Loucy (cell line): ENCODE data around the gene YIF1B.

Source experiments
- H2AFZ ChIP-seq: fragments of 200-600 bp; sonication (generic); 2 replicates; pipeline ENCODE4 v1.6.0; 2016; ENCODE audit warnings: antibody characterized with exemption, mild to moderate bottlenecking, low read length, moderate library complexity
- H3F3A ChIP-seq: fragments of 200-600 bp; 2 replicates; pipeline ENCODE4 v1.6.0; 2016; ENCODE audit warnings: antibody characterized with exemption, low read depth, mild to moderate bottlenecking
- H3K27me3 ChIP-seq: fragments of 200-600 bp; sonication (generic); 2 replicates; pipeline ENCODE4 v1.6.1; 2014; ENCODE audit warnings: low read length, mild to moderate bottlenecking; ENCODE audit not compliant: insufficient read depth, poor library complexity, severe bottlenecking
- H3K36me3 ChIP-seq: fragments of 200-600 bp; sonication (generic); 2 replicates; pipeline ENCODE4 v1.6.1; 2016; ENCODE audit warnings: low read length; ENCODE audit not compliant: insufficient read depth
- H3K4me1 ChIP-seq: fragments of 200-600 bp; sonication (generic); 2 replicates; pipeline ENCODE4 v1.5.1; 2014; ENCODE audit warnings: low read length, mild to moderate bottlenecking; ENCODE audit not compliant: insufficient read depth, poor library complexity, severe bottlenecking
- H3K4me2 ChIP-seq: fragments of 200-600 bp; sonication (generic); 2 replicates; pipeline ENCODE4 v1.6.0; 2014; ENCODE audit warnings: antibody characterized with exemption, low read length, low read depth, mild to moderate bottlenecking; ENCODE audit not compliant: poor library complexity, severe bottlenecking
- H3K4me3 ChIP-seq: fragments of 200-600 bp; sonication (generic); 2 replicates; pipeline ENCODE4 v1.5.1; 2014; ENCODE audit warnings: low read length, mild to moderate bottlenecking, mixed read lengths; ENCODE audit not compliant: poor library complexity, severe bottlenecking
- H3K79me2 ChIP-seq: fragments of 200-600 bp; sonication (generic); 2 replicates; pipeline ENCODE4 v1.6.1; 2014; ENCODE audit warnings: low read length; ENCODE audit not compliant: insufficient read depth
- H3K9ac ChIP-seq: fragments of 200-600 bp; sonication (generic); 2 replicates; pipeline ENCODE4 v1.6.0; 2014; ENCODE audit warnings: mild to moderate bottlenecking, low read depth, low read length, moderate library complexity; ENCODE audit not compliant: poor library complexity, severe bottlenecking
- H3K9me2 ChIP-seq: fragments of 200-600 bp; sonication (generic); replicated peaks from 2 replicates; pipeline ENCODE4 v1.6.1; 2016; ENCODE audit warnings: low read depth, low read length, mixed read lengths
- H3K9me3 ChIP-seq: fragments of 200-600 bp; sonication (generic); 2 replicates; pipeline ENCODE4 v1.6.1; 2014; ENCODE audit warnings: mild to moderate bottlenecking, antibody characterized with exemption, low read length, low read depth; ENCODE audit not compliant: insufficient read depth
- H4K20me1 ChIP-seq: fragments of 200-600 bp; sonication (generic); 2 replicates; pipeline ENCODE4 v1.6.0; 2014; ENCODE audit warnings: antibody characterized with exemption, low read length, mild to moderate bottlenecking; ENCODE audit not compliant: insufficient read depth, poor library complexity, severe bottlenecking
- EZH2phosphoT487 ChIP-seq: fragments of 200-600 bp; IDR thresholded peaks from 2 replicates; pipeline ENCODE4 v1.6.1; 2018; ENCODE audit warnings: antibody characterized with exemption, mild to moderate bottlenecking, moderate library complexity, borderline replicate concordance
- TF ChIP-seq, protein P1 (sequence below): fragments of 200-600 bp; sonication (generic); conservative IDR thresholded peaks from 2 replicates; pipeline ENCODE4 v1.5.1; 2014; ENCODE audit warnings: mild to moderate bottlenecking, antibody characterized with exemption, low read length

YIF1B gene

DNA sequence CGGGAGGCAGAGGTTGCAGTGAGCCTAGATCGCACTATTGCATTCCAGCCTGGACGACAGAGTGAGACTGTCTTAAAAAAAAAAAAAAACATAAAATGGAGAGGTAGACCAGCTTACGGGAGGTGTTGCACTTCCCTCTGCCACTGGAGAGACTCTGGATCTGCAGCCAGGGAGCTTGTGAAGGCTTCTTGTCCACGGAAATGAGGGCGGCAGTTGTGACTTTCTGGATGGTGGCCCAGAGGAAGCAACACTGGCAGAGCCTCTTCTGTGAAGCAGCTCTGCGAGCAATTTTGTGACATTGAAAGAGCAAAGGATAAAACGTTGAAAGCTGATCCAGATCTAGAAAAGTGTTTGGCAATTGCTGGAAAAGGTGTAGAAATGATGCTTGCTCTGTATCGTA is 41.0 kb downstream of the YIF1B start:
- Histone ChIP-seq H3K4me1 (peaks cover 12% of the 10 kb centered on the region), H3K9ac (no peak overlapping the region), H3K79me2 (peaks cover 91% of the 10 kb centered on the region), H3K27me3 (no peaks in the 10 kb centered on the region), H3K36me3 (0 out of 2 replicates have a peak, but pooled peaks cover 2% of the 10 kb centered on the region), H3K9me3 (no peaks in the 10 kb centered on the region), H2AFZ (no peak overlapping the region), H4K20me1 (peaks cover 39% of the 10 kb centered on the region), H3K4me3 (no peak overlapping the region), H3K4me2 (no peak overlapping the region), H3K9me2 (no peaks in the 10 kb centered on the region), H3F3A (no peaks in the 10 kb centered on the region)
- TF ChIP-seq EZH2phosphoT487: no peak
- TF ChIP-seq, protein P1, sequence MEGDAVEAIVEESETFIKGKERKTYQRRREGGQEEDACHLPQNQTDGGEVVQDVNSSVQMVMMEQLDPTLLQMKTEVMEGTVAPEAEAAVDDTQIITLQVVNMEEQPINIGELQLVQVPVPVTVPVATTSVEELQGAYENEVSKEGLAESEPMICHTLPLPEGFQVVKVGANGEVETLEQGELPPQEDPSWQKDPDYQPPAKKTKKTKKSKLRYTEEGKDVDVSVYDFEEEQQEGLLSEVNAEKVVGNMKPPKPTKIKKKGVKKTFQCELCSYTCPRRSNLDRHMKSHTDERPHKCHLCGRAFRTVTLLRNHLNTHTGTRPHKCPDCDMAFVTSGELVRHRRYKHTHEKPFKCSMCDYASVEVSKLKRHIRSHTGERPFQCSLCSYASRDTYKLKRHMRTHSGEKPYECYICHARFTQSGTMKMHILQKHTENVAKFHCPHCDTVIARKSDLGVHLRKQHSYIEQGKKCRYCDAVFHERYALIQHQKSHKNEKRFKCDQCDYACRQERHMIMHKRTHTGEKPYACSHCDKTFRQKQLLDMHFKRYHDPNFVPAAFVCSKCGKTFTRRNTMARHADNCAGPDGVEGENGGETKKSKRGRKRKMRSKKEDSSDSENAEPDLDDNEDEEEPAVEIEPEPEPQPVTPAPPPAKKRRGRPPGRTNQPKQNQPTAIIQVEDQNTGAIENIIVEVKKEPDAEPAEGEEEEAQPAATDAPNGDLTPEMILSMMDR: no peak

DNA sequence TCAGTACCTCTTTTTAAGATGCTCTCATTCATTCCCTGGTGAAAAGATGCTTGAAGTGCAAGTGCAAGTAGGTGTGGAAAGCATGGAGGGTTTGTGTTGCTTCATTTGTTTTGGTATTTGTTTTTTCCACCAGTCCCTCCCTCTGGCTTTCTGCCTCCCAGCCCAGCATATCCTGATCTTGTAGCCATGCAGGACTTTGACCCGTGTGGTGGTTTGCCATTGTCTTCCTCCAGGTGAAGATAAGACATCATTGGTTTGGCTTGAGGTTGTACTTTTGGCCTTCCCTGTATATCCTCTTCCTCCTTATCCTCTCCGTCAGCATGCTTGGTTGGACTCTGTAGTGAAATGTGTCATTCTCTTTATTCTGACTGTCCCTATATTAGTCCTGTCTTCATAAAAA is 42.2 kb downstream of the YIF1B start:
- no peak for TF ChIP-seq EZH2phosphoT487
- TF ChIP-seq, protein P1: no peak
- Histone ChIP-seq H3K4me1 (peaks cover 20% of the 10 kb centered on the region), H3K27me3 (no peaks in the 10 kb centered on the region)

DNA sequence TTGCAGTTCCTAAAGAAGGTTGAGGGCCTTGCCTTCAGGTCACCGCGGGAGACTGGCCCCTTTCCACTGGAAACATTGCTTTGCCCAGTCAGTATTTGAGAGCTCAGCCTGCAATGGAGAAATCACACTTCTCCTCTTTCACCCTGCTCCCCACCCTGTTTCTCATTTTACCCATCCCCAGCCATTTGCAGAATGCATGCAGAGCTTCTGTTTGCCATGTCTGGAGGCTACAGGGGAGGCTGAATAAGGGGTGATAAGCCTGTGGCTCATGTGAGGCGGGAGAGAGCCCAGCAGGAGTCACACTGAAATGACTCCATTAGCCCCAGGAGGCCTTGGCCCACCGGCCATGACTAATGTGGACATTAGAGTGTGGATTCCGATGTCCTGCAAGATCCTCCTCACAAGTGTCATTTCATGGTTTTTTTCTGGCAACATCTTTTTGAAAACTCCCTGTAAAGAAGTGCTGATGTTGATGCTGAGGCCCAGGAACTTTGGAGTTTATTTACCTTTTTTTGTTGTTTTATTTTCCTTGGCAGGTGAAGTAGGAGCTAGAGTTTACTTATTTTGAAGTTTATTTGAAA is 45.1 kb downstream of the YIF1B start:
- Histone ChIP-seq H3K4me3 (no peak overlapping the region), H3K9me2 (no peaks in the 10 kb centered on the region), H3K9me3 (no peaks in the 10 kb centered on the region), H4K20me1 (peaks cover 57% of the 10 kb centered on the region), H3K36me3 (no peaks in the 10 kb centered on the region), H3K4me2 (peak overlapping the region; percentile 42), H3K4me1 (peaks cover 47% of the 10 kb centered on the region), H3K9ac (peak overlapping the region; percentile 10), H3F3A (peaks cover 2% of the 10 kb centered on the region; the same call in 1 of the 2 replicates), H3K79me2 (peaks cover 97% of the 10 kb centered on the region), H3K27me3 (no peaks in the 10 kb centered on the region), H2AFZ (no peak overlapping the region)
- TF ChIP-seq, protein P1: no peak
- TF ChIP-seq EZH2phosphoT487: no peak

More for the DNA sequence above, 42.2 kb downstream of the YIF1B start:
- no peak overlapping the region for H3K4me2 ChIP-seq
- H3K79me2 ChIP-seq: peaks cover 97% of the 10 kb centered on the region
- H3F3A ChIP-seq: no peaks in the 10 kb centered on the region
- no peak overlapping the region for H3K4me3 ChIP-seq
- no peaks in the 10 kb centered on the region for H3K9me2 ChIP-seq
- H3K9ac ChIP-seq: no peak overlapping the region
- H3K36me3 ChIP-seq: 0 out of 2 replicates have a peak, but pooled peaks cover 2% of the 10 kb centered on the region
- no peak overlapping the region for H2AFZ ChIP-seq
- H4K20me1 ChIP-seq: peaks cover 41% of the 10 kb centered on the region
- H3K9me3 ChIP-seq: no peaks in the 10 kb centered on the region
